Liver (tissue), 3 donors: ENCODE data around the gene IRS1.

ENCODE experiments used
- FOXA1 ChIP-seq: IDR thresholded peaks from 2 replicates; pipeline ENCODE4 v1.6.1; 2016; ENCODE audit warnings: antibody characterized with exemption
- GABPA ChIP-seq, 2 donors: IDR thresholded peaks in 1 of 2; conservative IDR thresholded peaks in 1 of 2; 2 replicates each; pipeline ENCODE4 v1.6.1; 2016; ENCODE audit warnings: antibody characterized with exemption in 2 of 2, mild to moderate bottlenecking in 1 of 2, moderate library complexity in 1 of 2
- NR2F2 ChIP-seq: IDR thresholded peaks from 2 replicates; pipeline ENCODE4 v1.6.1; 2016; ENCODE audit warnings: antibody characterized with exemption
- RAD21 ChIP-seq, 2 donors: IDR thresholded peaks; 2 replicates each; pipeline ENCODE4 v1.6.1; 2016; ENCODE audit warnings: antibody characterized with exemption in 2 of 2, mild to moderate bottlenecking in 2 of 2
- TAF1 ChIP-seq: conservative IDR thresholded peaks from 2 replicates; pipeline ENCODE4 v1.6.1; 2016; ENCODE audit warnings: antibody characterized with exemption, mild to moderate bottlenecking
- YY1 ChIP-seq: IDR thresholded peaks from 2 replicates; pipeline ENCODE4 v1.6.1; 2016; ENCODE audit warnings: antibody characterized with exemption, mild to moderate bottlenecking
- TF ChIP-seq, protein P1 (sequence below): fragments of 150-350 bp; IDR thresholded peaks from 2 replicates; pipeline ENCODE4 v1.5.1; 2017; ENCODE audit warnings: improper control_type of control experiment, low read depth, low read length; ENCODE audit not compliant: missing input control
- TF ChIP-seq, protein P2 (sequence below): IDR thresholded peaks from 2 replicates; pipeline ENCODE4 v1.6.1; 2016; ENCODE audit warnings: antibody characterized with exemption
- TF ChIP-seq, protein P3 (sequence below): IDR thresholded peaks from 2 replicates; pipeline ENCODE4 v1.6.1; 2016; ENCODE audit warnings: antibody characterized with exemption
- TF ChIP-seq, protein P4 (sequence below): IDR thresholded peaks from 2 replicates; pipeline ENCODE4 v1.6.1; 2016; ENCODE audit warnings: antibody characterized with exemption, mild to moderate bottlenecking
- TF ChIP-seq, protein P5 (sequence below): IDR thresholded peaks from 2 replicates; pipeline ENCODE4 v1.6.1; 2016; ENCODE audit warnings: antibody characterized with exemption
- donor health status: healthy.
- donor health status: healthy.

DNA sequence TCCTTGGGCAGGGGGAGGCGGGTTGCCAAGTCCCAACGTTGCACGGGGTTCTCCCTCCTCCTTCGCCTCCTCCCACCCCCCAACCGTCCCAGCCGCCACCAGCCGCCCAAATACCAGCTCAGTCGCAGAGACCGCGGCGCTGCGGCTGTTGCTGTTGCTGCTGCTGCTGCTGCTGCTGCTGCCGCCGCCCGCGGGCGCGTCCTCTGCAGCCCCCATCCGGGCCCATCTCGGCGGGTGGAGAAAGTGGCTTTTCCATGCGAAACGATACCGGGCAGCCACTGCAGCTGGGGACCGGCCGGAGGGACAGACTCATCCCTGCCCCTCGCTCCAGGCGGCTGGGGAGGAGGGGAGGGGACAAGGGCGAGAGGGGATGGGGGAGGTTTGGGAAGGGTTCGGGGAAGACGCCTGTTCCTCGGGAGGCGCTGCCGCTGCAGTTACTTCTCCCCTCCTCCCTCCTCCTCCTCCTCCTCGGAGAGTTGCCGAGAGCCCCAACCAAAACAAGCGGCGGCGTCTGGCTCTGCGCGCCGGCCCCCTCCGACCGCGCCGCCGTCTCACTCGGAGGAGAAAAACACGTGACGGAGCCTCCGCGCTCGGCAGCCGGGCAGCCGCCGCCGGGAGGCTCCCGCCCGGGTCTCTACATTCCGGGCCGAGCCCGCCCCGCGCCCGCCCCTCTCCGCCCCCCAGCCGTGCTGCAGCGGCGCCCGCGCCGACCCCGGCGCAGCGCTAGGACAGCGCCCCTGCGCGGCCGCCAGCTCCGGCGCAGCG, at the start of gene IRS1:
- TF ChIP-seq, protein P1, sequence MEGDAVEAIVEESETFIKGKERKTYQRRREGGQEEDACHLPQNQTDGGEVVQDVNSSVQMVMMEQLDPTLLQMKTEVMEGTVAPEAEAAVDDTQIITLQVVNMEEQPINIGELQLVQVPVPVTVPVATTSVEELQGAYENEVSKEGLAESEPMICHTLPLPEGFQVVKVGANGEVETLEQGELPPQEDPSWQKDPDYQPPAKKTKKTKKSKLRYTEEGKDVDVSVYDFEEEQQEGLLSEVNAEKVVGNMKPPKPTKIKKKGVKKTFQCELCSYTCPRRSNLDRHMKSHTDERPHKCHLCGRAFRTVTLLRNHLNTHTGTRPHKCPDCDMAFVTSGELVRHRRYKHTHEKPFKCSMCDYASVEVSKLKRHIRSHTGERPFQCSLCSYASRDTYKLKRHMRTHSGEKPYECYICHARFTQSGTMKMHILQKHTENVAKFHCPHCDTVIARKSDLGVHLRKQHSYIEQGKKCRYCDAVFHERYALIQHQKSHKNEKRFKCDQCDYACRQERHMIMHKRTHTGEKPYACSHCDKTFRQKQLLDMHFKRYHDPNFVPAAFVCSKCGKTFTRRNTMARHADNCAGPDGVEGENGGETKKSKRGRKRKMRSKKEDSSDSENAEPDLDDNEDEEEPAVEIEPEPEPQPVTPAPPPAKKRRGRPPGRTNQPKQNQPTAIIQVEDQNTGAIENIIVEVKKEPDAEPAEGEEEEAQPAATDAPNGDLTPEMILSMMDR, result peak; percentile 51
- TF ChIP-seq RAD21 (IDR thresholded peaks at IDR 0.05) (peak; percentile 3 to 7), TAF1 (no peak), GABPA (IDR thresholded peaks at IDR 0.05 in 1 of 2, conservative IDR thresholded peaks at IDR 0.05 in 1 of 2) (no peak), NR2F2 (no peak), YY1 (no peak), FOXA1 (no peak)
- TF ChIP-seq, protein P2, sequence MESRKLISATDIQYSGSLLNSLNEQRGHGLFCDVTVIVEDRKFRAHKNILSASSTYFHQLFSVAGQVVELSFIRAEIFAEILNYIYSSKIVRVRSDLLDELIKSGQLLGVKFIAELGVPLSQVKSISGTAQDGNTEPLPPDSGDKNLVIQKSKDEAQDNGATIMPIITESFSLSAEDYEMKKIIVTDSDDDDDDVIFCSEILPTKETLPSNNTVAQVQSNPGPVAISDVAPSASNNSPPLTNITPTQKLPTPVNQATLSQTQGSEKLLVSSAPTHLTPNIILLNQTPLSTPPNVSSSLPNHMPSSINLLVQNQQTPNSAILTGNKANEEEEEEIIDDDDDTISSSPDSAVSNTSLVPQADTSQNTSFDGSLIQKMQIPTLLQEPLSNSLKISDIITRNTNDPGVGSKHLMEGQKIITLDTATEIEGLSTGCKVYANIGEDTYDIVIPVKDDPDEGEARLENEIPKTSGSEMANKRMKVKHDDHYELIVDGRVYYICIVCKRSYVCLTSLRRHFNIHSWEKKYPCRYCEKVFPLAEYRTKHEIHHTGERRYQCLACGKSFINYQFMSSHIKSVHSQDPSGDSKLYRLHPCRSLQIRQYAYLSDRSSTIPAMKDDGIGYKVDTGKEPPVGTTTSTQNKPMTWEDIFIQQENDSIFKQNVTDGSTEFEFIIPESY, result no peak
- TF ChIP-seq, protein P3, sequence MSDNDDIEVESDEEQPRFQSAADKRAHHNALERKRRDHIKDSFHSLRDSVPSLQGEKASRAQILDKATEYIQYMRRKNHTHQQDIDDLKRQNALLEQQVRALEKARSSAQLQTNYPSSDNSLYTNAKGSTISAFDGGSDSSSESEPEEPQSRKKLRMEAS, result no peak
- TF ChIP-seq, protein P4, sequence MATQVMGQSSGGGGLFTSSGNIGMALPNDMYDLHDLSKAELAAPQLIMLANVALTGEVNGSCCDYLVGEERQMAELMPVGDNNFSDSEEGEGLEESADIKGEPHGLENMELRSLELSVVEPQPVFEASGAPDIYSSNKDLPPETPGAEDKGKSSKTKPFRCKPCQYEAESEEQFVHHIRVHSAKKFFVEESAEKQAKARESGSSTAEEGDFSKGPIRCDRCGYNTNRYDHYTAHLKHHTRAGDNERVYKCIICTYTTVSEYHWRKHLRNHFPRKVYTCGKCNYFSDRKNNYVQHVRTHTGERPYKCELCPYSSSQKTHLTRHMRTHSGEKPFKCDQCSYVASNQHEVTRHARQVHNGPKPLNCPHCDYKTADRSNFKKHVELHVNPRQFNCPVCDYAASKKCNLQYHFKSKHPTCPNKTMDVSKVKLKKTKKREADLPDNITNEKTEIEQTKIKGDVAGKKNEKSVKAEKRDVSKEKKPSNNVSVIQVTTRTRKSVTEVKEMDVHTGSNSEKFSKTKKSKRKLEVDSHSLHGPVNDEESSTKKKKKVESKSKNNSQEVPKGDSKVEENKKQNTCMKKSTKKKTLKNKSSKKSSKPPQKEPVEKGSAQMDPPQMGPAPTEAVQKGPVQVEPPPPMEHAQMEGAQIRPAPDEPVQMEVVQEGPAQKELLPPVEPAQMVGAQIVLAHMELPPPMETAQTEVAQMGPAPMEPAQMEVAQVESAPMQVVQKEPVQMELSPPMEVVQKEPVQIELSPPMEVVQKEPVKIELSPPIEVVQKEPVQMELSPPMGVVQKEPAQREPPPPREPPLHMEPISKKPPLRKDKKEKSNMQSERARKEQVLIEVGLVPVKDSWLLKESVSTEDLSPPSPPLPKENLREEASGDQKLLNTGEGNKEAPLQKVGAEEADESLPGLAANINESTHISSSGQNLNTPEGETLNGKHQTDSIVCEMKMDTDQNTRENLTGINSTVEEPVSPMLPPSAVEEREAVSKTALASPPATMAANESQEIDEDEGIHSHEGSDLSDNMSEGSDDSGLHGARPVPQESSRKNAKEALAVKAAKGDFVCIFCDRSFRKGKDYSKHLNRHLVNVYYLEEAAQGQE, result peak; percentile 32
- TF ChIP-seq, protein P5, sequence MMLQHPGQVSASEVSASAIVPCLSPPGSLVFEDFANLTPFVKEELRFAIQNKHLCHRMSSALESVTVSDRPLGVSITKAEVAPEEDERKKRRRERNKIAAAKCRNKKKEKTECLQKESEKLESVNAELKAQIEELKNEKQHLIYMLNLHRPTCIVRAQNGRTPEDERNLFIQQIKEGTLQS, result no peak
